HAP-1 (cell line): ENCODE data around the gene AIFM1.

Source experiments
- DNase-seq, 2 experiments: peaks; one replicate each; pipeline ENCODE4 v3.0.0-alpha.2; 2016 to 2020; ENCODE audit warnings: low spot score in 2 of 2
- H3K27me3 ChIP-seq: fragments of 250-450 bp; sonication (Bioruptor Pico); 2 replicates; pipeline ENCODE4 v1.5.1; 2020; ENCODE audit warnings: low read depth, mild to moderate bottlenecking, moderate library complexity
- H3K36me3 ChIP-seq: fragments of 250-450 bp; sonication (Bioruptor Pico); replicated peaks from 2 replicates; pipeline ENCODE4 v1.5.1; 2020; ENCODE audit warnings: mild to moderate bottlenecking
- H3K4me1 ChIP-seq: fragments of 250-450 bp; sonication (Bioruptor Pico); 2 replicates; pipeline ENCODE4 v1.5.1; 2020; ENCODE audit warnings: mild to moderate bottlenecking
- H3K4me3 ChIP-seq: fragments of 250-450 bp; sonication (Bioruptor Pico); 2 replicates; pipeline ENCODE4 v1.5.1; 2020; ENCODE audit warnings: mild to moderate bottlenecking, moderate library complexity
- H3K9me3 ChIP-seq: fragments of 250-450 bp; sonication (Bioruptor Pico); 2 replicates; pipeline ENCODE4 v1.5.1; 2020; ENCODE audit warnings: mild to moderate bottlenecking, moderate library complexity
- in situ Hi-C: fragments of 300-500 bp; cut with MboI; formaldehyde crosslinking; loops from 3 replicates; pipeline ENCODE4 v1.14.3; 2020; ENCODE audit warnings: low sequenced_read_pairs, inconsistent platforms, mixed read lengths

The AIFM1 gene

GRCh38 chrX:130085551-130086446, 79.8 kb downstream of the AIFM1 start:
- Histone ChIP-seq H3K4me3 (no peak overlapping the region), H3K4me1 (peaks cover 9% of the 10 kb centered on the region)
- in situ Hi-C loops = no loop called here

GRCh38 chrX:130084631-130085237, 80.9 kb downstream of the AIFM1 start:
- no peaks in the 10 kb centered on the region for H3K27me3 ChIP-seq
- H3K4me1 ChIP-seq = peaks cover 9% of the 10 kb centered on the region
- peaks cover 3% of the 10 kb centered on the region; the same call in 1 of the 2 replicates for H3K36me3 ChIP-seq
- no peak for DNase-seq
- no peaks in the 10 kb centered on the region for H3K9me3 ChIP-seq
- H3K4me3 ChIP-seq = no peak overlapping the region
- in situ Hi-C loops = no loop called here

More at GRCh38 chrX:130085551-130086446, 79.8 kb downstream of the AIFM1 start:
- Histone ChIP-seq H3K36me3 (peaks cover 3% of the 10 kb centered on the region; the same call in 1 of the 2 replicates), H3K27me3 (no peaks in the 10 kb centered on the region), H3K9me3 (no peaks in the 10 kb centered on the region)
- DNase-seq = no peak

- in situ Hi-C loops = no loop called here
- Histone ChIP-seq H3K27me3 (no peaks in the 10 kb centered on the region), H3K4me1 (peaks cover 9% of the 10 kb centered on the region), H3K9me3 (no peaks in the 10 kb centered on the region), H3K4me3 (no peak overlapping the region), H3K36me3 (peaks cover 5% of the 10 kb centered on the region)
- DNase-seq = no peak
Measured at GRCh38 chrX:130083656-130084382, 81.8 kb downstream of the AIFM1 start.

- no peaks in the 10 kb centered on the region for H3K9me3 ChIP-seq
- no peaks in the 10 kb centered on the region for H3K27me3 ChIP-seq
- in situ Hi-C loops = no loop called here
- peaks cover 9% of the 10 kb centered on the region for H3K4me1 ChIP-seq
- H3K36me3 ChIP-seq = peaks cover 5% of the 10 kb centered on the region
- no peak overlapping the region for H3K4me3 ChIP-seq
- peak in 1 of 2 experiments; percentile 49 for DNase-seq
Measured at GRCh38 chrX:130083107-130083490, 82.5 kb downstream of the AIFM1 start.

- peaks cover 5% of the 10 kb centered on the region for H3K36me3 ChIP-seq
- no peak overlapping the region for H3K4me3 ChIP-seq
- H3K9me3 ChIP-seq = no peaks in the 10 kb centered on the region
- no peaks in the 10 kb centered on the region for H3K27me3 ChIP-seq
- H3K4me1 ChIP-seq = peaks cover 9% of the 10 kb centered on the region
- no peak for DNase-seq
- in situ Hi-C loops = no loop called here
Measured at GRCh38 chrX:130082244-130083106, 83.2 kb downstream of the AIFM1 start.

- Histone ChIP-seq H3K4me3 (no peak overlapping the region), H3K27me3 (no peaks in the 10 kb centered on the region), H3K36me3 (peaks cover 5% of the 10 kb centered on the region), H3K4me1 (peaks cover 9% of the 10 kb centered on the region), H3K9me3 (no peaks in the 10 kb centered on the region)
- in situ Hi-C loops = no loop called here
- no peak for DNase-seq
Measured at GRCh38 chrX:130081421-130082045, 84.1 kb downstream of the AIFM1 start.

- in situ Hi-C loops = no loop called here
- Histone ChIP-seq H3K4me3 (no peak overlapping the region), H3K36me3 (peaks cover 5% of the 10 kb centered on the region), H3K9me3 (no peaks in the 10 kb centered on the region), H3K27me3 (no peaks in the 10 kb centered on the region), H3K4me1 (peaks cover 9% of the 10 kb centered on the region)
- DNase-seq = no peak
Measured at GRCh38 chrX:130080791-130081367, 84.8 kb downstream of the AIFM1 start.

GRCh38 chrX:130079824-130080406, 85.7 kb downstream of the AIFM1 start:
- Histone ChIP-seq H3K27me3 (no peaks in the 10 kb centered on the region), H3K4me3 (no peak overlapping the region), H3K36me3 (peaks cover 5% of the 10 kb centered on the region), H3K9me3 (no peaks in the 10 kb centered on the region), H3K4me1 (peaks cover 9% of the 10 kb centered on the region)
- DNase-seq = peak; percentile 78 to 81
- in situ Hi-C loops = no loop called here
